ENCODE results near the gene G6PC3. TPM values are rescaled to one million over a fixed set of nuclear protein-coding genes. Genes with fewer than 3 reads are reported as not detected.

The G6PC3 gene
- polyA plus RNA-seq, 1 of the 3 experiments (the other 2 are of a cell fraction): 166 TPM

DNA sequence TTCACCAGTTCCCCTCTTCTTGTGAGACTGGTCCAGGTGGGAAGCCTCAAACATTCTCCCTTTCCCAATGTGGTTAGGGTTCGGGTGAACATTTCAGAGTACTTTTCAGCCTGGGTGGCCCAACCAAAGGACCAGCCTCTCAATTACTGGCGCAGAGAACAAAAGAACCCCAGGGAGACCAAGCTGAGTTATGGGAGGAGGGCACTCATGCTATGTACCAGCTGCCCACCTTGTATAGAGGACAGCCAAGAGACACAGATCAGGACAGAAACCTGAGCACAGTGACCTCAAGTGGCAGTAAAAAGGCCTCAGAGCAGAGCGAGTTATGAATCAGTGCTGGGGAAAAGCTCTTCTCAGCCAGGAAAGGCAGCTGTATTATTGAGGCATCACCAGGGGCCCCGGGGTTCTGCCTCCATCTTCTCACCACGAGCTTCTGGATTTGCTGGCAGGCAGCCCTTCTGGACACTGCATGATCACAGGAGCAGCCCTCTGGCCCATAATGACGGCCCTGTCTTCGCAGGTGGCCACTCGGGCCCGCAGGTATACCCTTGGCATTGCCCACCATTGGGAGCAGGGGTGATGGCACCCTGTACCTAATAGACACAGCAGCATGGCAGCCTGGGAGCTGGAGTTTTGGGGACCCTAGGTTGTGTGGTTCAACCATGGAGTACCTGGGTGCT, 3.8 kb downstream of the G6PC3 start:
- H3K9me3 ChIP-seq: no peaks in the 10 kb centered on the region
- H3K79me2 ChIP-seq (ENCODE audit: insufficient read depth): peaks cover 38% of the 10 kb centered on the region
- H3K4me2 ChIP-seq: no peak overlapping the region
- no peak overlapping the region for H3K27ac ChIP-seq (ENCODE audit: low read depth in 2 of 2, low read length in 1 of 2)
- WGBS (ENCODE audit: low lambda C conversion rate): 98% methylated on average over 6 of the region's 9 CpGs
- no peak overlapping the region for H2AFZ ChIP-seq (ENCODE audit: low read depth)
- peaks cover 18% of the 10 kb centered on the region for H3F3A ChIP-seq (replicated peaks; ENCODE audit: insufficient read depth)
- H3K9me2 ChIP-seq: no peaks in the 10 kb centered on the region
- no peaks in the 10 kb centered on the region for H3K27me3 ChIP-seq (ENCODE audit: insufficient read depth)
- no peak for DNase-seq
- ChIA-PET CTCF (interaction anchor here (0.5 to 3.6 kb wide), 10 partner anchors 10 to 289 kb away, joined by 3 to 20 read pairs (median 3); partner anchors contain the start of genes FAM171A2 and HDAC5), POLR2A (interaction anchor here (1.1 kb wide), 1 partner anchor 13 kb away, joined by 3 read pairs; no protein-coding TSS in a partner anchor)
- H3K4me3 ChIP-seq (ENCODE audit: low read depth in 2 of 2, low read length in 1 of 2): no peak overlapping the region
- H3K4me1 ChIP-seq (ENCODE audit: control insufficient read depth in 1 of 2, insufficient read depth in 2 of 2, low read depth in 1 of 2, low read length in 1 of 2): peaks cover 9 to 11% of the 10 kb centered on the region in 2 experiments
- peaks cover 9 to 48% of the 10 kb centered on the region in 2 experiments for H3K36me3 ChIP-seq (replicated peaks in 1 of 2; ENCODE audit: control insufficient read depth in 1 of 2, insufficient read depth in 2 of 2, low read length in 1 of 2)
- H3K9ac ChIP-seq: no peak overlapping the region
- TF ChIP-seq FOSL2 (IDR thresholded peaks at IDR 0.05; ENCODE audit: borderline replicate concordance, low read depth) (no peak), CHD2 (IDR thresholded peaks at IDR 0.05; ENCODE audit: low read length, partially characterized antibody) (no peak), RCOR1 (IDR thresholded peaks at IDR 0.05; ENCODE audit: low read length) (no peak), TAF1 (IDR thresholded peaks at IDR 0.05; ENCODE audit: borderline replicate concordance, low read depth, low read length) (no peak), EZH2phosphoT487 (IDR thresholded peaks at IDR 0.05; ENCODE audit: borderline replicate concordance, low read depth) (no peak), RAD21 (IDR thresholded peaks at IDR 0.05; ENCODE audit: low read length) (no peak)
- TF ChIP-seq, protein P1, sequence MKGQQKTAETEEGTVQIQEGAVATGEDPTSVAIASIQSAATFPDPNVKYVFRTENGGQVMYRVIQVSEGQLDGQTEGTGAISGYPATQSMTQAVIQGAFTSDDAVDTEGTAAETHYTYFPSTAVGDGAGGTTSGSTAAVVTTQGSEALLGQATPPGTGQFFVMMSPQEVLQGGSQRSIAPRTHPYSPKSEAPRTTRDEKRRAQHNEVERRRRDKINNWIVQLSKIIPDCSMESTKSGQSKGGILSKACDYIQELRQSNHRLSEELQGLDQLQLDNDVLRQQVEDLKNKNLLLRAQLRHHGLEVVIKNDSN (IDR thresholded peaks at IDR 0.05; ENCODE audit: borderline replicate concordance, low read depth): no peak
- no peaks in the 10 kb centered on the region for H4K20me1 ChIP-seq (ENCODE audit: insufficient read depth)

DNA sequence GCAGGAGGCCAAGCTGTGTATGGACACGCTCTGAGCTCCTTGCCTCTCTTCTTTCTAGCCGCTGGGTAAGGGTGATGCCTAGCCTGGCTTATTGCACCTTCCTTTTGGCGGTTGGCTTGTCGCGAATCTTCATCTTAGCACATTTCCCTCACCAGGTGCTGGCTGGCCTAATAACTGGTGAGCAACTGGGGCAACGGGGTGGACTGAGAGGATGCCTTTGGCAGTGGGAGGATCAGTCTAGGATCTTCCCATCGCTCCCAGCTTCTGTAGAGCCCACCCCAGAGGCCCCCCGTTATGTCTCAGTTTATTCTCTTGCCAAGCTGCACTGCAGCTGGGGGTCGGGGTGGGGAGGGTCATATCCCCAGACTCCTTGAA, 4.4 kb downstream of the G6PC3 start:
- Histone ChIP-seq H2AFZ (ENCODE audit: low read depth) (no peak overlapping the region), H3K79me2 (ENCODE audit: insufficient read depth) (peaks cover 38% of the 10 kb centered on the region), H3K9me3 (no peaks in the 10 kb centered on the region), H3K27ac (ENCODE audit: low read depth in 2 of 2, low read length in 1 of 2) (no peak overlapping the region), H3K36me3 (replicated peaks in 1 of 2; ENCODE audit: control insufficient read depth in 1 of 2, insufficient read depth in 2 of 2, low read length in 1 of 2) (peaks cover 14 to 48% of the 10 kb centered on the region in 2 experiments), H3K27me3 (ENCODE audit: insufficient read depth) (no peaks in the 10 kb centered on the region), H4K20me1 (ENCODE audit: insufficient read depth) (no peaks in the 10 kb centered on the region), H3K9ac (no peak overlapping the region), H3K9me2 (no peaks in the 10 kb centered on the region), H3K4me3 (ENCODE audit: low read depth in 2 of 2, low read length in 1 of 2) (no peak overlapping the region), H3K4me1 (ENCODE audit: control insufficient read depth in 1 of 2, insufficient read depth in 2 of 2, low read depth in 1 of 2, low read length in 1 of 2) (peaks cover 7 to 11% of the 10 kb centered on the region in 2 experiments), H3K4me2 (no peak overlapping the region), H3F3A (replicated peaks; ENCODE audit: insufficient read depth) (peaks cover 16% of the 10 kb centered on the region)
- no peak for DNase-seq
- 92% methylated on average over 8 of the region's 9 CpGs for WGBS (ENCODE audit: low lambda C conversion rate)
- POLR2A ChIA-PET: interaction anchor here (1.1 kb wide), 1 partner anchor 12 kb away, joined by 3 read pairs; no protein-coding TSS in a partner anchor
- TF ChIP-seq POLR2AphosphoS5 (IDR thresholded peaks at IDR 0.05; ENCODE audit: low read depth, low read length) (no peak), JUND (IDR thresholded peaks at IDR 0.05) (no peak), GABPA (IDR thresholded peaks at IDR 0.05; ENCODE audit: low read depth) (no peak), TAF1 (IDR thresholded peaks at IDR 0.05; ENCODE audit: borderline replicate concordance, low read depth, low read length) (no peak), MXI1 (IDR thresholded peaks at IDR 0.05; ENCODE audit: low read depth, low read length) (no peak), SIN3A (IDR thresholded peaks at IDR 0.05; ENCODE audit: borderline replicate concordance, low read depth, low read length) (no peak), TEAD4 (IDR thresholded peaks at IDR 0.05; ENCODE audit: borderline replicate concordance, insufficient read depth) (no peak), SMC3 (IDR thresholded peaks at IDR 0.05; ENCODE audit: low read depth, low read length) (no peak), FOSL2 (IDR thresholded peaks at IDR 0.05; ENCODE audit: borderline replicate concordance, low read depth) (no peak), RXRA (IDR thresholded peaks at IDR 0.05; ENCODE audit: borderline replicate concordance, low read depth) (no peak), YY1 (IDR thresholded peaks at IDR 0.05; ENCODE audit: low read depth) (no peak), MEF2A (IDR thresholded peaks at IDR 0.05; ENCODE audit: borderline replicate concordance, low read depth) (no peak), NFIC (IDR thresholded peaks at IDR 0.05; ENCODE audit: borderline replicate concordance) (no peak), EP300 (IDR thresholded peaks at IDR 0.05; ENCODE audit: borderline replicate concordance in 1 of 2, low read depth in 1 of 2, low read length in 1 of 2) (no peak)
- TF ChIP-seq, protein P1 (IDR thresholded peaks at IDR 0.05; ENCODE audit: borderline replicate concordance, low read depth): no peak
- TF ChIP-seq, protein P2, sequence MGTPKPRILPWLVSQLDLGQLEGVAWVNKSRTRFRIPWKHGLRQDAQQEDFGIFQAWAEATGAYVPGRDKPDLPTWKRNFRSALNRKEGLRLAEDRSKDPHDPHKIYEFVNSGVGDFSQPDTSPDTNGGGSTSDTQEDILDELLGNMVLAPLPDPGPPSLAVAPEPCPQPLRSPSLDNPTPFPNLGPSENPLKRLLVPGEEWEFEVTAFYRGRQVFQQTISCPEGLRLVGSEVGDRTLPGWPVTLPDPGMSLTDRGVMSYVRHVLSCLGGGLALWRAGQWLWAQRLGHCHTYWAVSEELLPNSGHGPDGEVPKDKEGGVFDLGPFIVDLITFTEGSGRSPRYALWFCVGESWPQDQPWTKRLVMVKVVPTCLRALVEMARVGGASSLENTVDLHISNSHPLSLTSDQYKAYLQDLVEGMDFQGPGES (IDR thresholded peaks at IDR 0.05; ENCODE audit: low read depth, low read length): no peak
- TF ChIP-seq, protein P3, sequence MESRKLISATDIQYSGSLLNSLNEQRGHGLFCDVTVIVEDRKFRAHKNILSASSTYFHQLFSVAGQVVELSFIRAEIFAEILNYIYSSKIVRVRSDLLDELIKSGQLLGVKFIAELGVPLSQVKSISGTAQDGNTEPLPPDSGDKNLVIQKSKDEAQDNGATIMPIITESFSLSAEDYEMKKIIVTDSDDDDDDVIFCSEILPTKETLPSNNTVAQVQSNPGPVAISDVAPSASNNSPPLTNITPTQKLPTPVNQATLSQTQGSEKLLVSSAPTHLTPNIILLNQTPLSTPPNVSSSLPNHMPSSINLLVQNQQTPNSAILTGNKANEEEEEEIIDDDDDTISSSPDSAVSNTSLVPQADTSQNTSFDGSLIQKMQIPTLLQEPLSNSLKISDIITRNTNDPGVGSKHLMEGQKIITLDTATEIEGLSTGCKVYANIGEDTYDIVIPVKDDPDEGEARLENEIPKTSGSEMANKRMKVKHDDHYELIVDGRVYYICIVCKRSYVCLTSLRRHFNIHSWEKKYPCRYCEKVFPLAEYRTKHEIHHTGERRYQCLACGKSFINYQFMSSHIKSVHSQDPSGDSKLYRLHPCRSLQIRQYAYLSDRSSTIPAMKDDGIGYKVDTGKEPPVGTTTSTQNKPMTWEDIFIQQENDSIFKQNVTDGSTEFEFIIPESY (IDR thresholded peaks at IDR 0.05; ENCODE audit: borderline replicate concordance, low read depth): no peak
- CTCF ChIA-PET: interaction anchor here (0.5 to 3.5 kb wide), 7 partner anchors 9 to 129 kb away, joined by 3 to 20 read pairs (median 3); no protein-coding TSS in a partner anchor
